GM23248 (cell line): ENCODE data around the gene GLS.

Experiments used
- EZH2 ChIP-seq: fragments of 200-600 bp; sonication (generic); IDR thresholded peaks from 2 replicates; pipeline ENCODE4 v1.6.1; 2018; ENCODE audit warnings: antibody characterized with exemption, mild to moderate bottlenecking; ENCODE audit not compliant: insufficient read depth, poor library complexity, severe bottlenecking
- EZH2phosphoT487 ChIP-seq: fragments of 200-600 bp; sonication (generic); IDR thresholded peaks from 2 replicates; pipeline ENCODE4 v1.6.1; 2018; ENCODE audit warnings: antibody characterized with exemption, moderate library complexity, mild to moderate bottlenecking, low read depth; ENCODE audit not compliant: insufficient read depth

DNA sequence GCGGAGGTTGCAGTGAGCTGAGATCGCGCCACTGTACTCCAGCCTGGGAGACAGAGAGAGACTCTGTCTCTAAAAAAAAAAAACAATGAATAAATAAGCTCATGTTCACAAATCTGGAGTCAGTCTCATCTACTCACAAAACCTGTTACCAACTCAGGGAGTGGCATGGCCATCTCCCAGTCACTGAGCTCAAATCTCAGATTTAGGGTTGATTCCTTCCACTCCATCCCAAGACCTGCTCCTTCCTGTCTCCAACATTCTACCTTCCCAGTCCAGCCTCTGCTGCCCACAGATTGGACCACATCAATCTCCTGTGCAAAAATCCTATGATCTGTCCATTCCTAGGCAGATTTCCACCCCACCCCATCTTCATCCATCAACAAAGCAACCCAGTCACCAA lies 131.7 kb downstream of the GLS start:
- TF ChIP-seq EZH2 = no peak
- TF ChIP-seq EZH2phosphoT487 = no peak
